ENCODE results near the gene TMEM92.

The TMEM92 gene

GRCh38 chr17:50274142-50274896 is at the start of gene TMEM92:
Gene TMEM92 (plus strand): TSS chr17:50274466. CDS start chr17:50274502, 36 bp downstream.
- no peak for FAIRE-seq

DNA sequence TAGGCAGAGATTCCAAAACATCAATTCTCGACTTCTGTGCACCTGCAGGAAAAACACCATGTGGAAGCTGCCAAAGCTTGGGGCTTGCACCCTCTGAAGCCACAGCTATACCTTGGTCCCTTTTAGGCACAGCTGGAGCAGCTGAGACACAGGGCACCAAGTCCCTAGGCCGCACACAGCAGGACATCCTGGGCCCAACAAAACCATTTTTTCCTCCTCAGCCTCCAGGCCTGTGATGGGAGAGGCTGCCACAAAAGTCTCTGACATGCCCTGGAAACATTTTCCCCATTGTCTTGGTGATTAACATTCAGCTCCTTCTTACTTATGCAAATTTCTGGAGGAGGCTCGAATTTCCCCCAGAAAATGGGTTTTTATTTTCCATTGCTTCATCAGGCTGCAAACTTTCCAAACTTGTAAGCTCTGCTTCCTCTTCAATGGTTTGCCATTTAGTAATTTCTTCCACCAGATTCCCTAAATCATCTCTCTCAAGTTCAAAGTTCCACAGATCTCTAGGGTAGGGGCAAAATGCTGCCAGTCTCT is 48.5 kb upstream of the TMEM92 start:
- FAIRE-seq: no peak

- FAIRE-seq: no peak
Measured at GRCh38 chr17:50234581-50234980, 39.7 kb upstream of the TMEM92 start.

- FAIRE-seq: no peak
Measured at GRCh38 chr17:50237901-50238300, 36.4 kb upstream of the TMEM92 start.

GRCh38 chr17:50238601-50239280 is 35.5 kb upstream of the TMEM92 start:
- no peak for FAIRE-seq

- FAIRE-seq: no peak
Measured at GRCh38 chr17:50239937-50240336, 34.3 kb upstream of the TMEM92 start.

DNA sequence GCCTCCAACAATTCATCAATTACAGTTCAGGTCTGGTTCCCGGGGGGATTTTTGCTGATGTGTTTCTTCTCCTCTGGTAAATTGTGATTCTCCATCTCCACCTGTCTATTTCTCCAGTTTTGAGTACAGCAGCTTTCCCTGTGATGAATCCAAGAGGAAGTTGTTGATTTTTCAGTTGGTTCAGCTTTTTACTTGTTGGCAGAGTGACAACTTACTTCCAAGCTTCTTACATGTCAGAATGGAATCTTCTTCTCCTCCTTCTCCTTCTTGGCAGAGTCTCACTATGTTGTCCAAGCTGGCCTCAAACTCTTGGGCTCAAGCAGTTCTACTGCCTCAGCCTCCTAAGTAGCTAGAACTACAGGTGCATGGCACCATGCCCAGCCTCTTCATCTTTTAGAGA is 33.4 kb upstream of the TMEM92 start:
- no peak for FAIRE-seq

- FAIRE-seq: no peak
Measured at GRCh38 chr17:50241431-50241830, 32.8 kb upstream of the TMEM92 start.

DNA sequence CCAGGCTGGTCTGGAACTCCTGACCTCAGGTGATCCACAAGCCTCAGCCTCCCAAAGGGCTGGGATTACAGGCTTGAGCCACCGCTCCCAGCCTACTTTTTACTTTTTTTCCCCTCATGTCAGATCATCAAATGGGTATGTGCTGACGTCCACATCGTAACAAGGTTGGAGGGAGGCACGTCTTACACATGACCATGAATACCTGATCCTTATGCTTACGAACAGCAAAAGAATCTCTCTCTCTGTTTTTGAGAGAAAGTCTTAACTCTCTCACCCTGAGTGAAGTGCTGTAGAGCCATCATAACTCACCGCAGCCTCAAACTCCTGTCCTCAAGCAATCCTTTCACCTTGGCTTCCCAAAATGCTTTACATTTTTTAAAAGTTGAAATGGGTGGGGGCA is 29.5 kb upstream of the TMEM92 start:
- no peak for FAIRE-seq

GRCh38 chr17:50248255-50248654 is 26.0 kb upstream of the TMEM92 start:
- no peak for FAIRE-seq

DNA sequence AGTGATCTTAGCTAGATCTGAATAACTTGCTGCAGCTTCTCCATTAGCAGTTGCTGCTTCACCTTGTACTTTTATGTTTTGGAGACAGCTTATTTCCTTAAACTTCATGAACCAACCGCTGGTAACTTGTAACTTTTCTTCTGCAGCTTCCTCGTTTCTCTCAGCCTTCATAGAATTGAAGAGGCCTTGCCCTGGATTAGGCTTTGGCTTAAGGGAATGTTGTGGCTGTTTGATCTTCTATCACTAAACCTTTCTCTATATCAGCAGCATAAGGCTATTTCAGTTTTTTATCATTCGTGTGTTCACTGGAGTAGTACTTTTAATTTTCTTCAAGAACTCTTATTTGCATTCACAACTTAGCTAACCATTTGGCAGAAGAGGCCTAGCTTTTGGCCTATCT is 21.5 kb upstream of the TMEM92 start:
- no peak for FAIRE-seq

DNA sequence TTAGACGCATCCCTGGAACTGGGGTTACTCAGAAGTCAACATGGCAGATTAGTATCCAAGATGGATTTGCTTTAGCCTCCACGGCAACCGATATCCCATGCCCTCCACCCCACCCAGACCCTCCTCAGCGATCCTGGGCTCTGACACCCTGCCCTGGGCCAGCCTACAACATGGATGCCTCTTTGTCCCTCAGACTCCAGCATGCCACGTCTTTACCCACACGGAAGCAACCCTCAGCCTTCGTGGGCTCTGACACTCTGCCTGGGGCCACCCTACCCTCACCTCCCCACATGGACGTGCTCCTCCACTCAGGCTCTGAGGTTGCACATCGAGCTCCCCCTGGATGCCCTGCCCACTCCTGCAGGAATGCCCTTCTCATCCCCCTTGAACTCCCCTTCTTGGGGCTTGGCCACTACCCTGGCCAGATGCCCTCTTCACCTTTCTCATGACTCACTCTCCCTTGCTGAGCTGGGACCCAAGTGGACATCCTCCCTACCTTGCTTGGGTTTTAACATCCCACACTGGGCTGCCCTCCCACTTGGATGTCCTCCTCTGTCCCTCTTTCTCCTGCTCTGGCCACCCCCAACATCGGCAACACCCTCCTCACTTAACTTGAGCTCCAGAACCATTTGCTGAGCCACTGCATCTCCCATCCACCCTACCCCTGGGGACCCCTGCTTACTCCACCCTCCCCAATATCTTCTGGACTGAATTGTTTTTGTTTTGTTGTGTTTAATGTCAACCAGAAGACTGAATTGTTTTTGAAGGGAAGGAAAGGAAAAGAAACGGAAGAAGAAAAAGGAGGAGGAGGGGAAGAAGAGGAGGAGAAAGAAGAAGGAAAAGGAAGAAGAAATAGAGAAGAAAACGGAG is 18.3 kb upstream of the TMEM92 start:
- no peak for FAIRE-seq

GRCh38 chr17:50256826-50257618 is 17.2 kb upstream of the TMEM92 start:
- FAIRE-seq: no peak

DNA sequence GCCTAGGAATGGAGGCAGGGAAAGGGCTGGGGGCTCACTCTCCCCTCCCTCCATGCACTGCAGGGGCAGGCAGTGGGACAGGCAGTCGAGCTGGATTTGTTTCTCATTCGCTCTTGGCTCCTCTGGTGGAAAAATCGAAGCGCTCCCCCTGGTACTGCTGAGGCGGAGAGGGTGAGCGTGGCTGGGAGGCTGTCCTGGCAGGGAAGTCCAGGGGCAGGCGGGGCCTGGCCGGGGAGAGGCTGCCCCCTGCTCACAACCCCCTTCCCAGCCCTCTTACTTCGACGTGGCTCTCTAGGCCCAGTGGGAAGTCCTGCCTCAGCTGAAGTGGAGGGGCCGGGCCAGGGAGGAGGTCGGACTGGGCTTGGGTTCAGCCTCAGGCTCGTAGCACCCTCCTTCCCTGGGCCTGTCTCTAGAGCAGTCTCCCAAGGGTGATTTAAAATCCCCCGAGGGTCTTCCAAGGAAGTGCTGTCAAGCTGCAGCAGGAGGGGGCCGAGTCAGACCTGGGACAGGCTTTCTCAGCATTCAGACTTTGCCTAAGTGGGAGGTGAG is 16.5 kb upstream of the TMEM92 start:
- FAIRE-seq: no peak

DNA sequence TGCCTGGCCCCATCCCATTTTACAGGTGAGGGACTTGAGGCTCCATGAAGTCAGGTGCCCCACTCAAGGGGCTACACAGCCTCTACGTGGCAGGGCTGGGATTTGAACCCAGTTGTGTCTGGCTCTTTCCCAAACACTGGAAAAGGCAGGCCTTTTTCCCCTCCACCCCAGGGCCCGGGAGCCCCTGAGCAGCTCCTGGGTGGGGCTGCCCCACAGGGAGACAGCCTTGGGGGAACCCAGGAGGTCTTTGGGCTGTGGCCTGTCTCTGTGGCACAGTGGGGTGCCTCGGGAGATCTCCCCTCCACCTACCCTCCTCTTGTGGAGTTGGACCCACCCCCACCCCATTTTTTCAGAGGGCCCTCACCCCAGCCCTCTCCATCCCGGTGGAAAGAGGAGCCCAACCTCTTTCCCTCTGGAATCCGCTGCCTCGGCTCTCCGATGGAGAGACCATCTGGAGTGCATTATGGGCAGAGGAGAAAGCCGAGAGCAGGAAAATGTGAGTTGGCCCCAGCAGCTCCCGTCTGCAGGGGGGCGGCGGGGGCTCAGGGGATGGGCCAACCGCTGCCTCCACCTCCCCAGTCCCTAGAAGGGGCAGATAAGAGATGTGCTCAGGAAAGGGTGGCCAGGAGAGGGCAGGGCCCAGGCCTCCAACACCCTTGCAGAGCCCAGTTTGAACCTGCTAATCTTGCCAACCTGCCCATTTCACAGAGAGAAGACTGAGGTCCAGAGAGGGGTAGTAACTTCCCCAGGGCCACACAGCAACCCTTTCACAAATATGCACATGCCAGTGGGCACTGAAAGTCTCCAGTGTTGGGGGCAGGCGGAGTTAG is 15.4 kb upstream of the TMEM92 start:
- no peak for FAIRE-seq

DNA sequence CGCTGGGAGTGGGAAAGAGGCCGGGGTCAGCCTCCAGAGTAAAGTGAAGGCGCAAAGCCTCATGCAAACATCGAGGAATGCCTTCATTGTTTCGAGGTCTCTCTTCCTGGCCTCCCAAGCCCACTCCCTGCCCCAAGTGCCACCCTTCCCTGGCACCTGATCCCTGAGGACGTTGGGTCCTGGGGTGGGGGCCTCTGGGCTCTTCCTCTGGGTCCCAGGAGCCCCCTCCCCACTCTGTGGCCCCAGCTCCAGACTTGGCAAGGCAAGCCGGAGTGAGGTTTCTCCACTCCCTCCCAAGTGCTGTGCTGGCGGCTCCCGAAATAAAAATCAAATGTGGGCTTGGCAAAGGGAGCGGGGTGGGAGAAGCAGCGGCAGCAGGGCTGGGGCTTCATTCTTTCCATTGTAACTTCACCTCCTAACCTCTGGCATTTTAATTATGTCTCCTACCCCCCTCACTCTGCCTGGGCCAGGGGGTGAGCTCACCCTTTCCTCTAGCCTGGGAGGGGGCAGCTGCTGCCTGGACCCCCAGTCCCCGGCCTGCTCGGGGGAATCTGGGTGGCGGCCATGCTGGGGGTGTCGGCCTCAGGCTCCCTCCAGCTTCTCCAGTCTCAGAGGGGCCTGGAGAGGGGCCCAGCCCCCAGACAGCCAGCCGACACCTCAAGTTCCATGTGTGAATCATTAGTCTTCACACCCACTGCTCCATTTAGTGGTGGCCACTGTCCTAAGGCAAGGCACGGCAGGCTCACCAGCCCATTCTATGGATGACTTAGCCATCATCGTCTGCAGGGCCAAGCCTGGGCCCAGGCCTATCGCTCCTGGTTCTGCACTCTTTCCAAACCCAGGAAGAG is 14.6 kb upstream of the TMEM92 start:
- FAIRE-seq: no peak

- FAIRE-seq: no peak
Measured at GRCh38 chr17:50260501-50260911, 13.8 kb upstream of the TMEM92 start.

GRCh38 chr17:50261051-50261915 is 13.0 kb upstream of the TMEM92 start:
- no peak for FAIRE-seq
